ELR (cell line): ENCODE measurements around the gene FOXG1.

Experiments
- DNase-seq: peaks from one replicate; pipeline ENCODE4 v3.0.0-alpha.2; 2015; ENCODE audit warnings: low read depth

The FOXG1 gene

GRCh38 chr14:28762303-28762954 is 4.2 kb upstream of the FOXG1 start:
- DNase-seq, result no peak

- no peak for DNase-seq
Measured at GRCh38 chr14:28762955-28763326, 3.6 kb upstream of the FOXG1 start.

GRCh38 chr14:28763751-28764256 is 2.8 kb upstream of the FOXG1 start:
- no peak for DNase-seq

DNA sequence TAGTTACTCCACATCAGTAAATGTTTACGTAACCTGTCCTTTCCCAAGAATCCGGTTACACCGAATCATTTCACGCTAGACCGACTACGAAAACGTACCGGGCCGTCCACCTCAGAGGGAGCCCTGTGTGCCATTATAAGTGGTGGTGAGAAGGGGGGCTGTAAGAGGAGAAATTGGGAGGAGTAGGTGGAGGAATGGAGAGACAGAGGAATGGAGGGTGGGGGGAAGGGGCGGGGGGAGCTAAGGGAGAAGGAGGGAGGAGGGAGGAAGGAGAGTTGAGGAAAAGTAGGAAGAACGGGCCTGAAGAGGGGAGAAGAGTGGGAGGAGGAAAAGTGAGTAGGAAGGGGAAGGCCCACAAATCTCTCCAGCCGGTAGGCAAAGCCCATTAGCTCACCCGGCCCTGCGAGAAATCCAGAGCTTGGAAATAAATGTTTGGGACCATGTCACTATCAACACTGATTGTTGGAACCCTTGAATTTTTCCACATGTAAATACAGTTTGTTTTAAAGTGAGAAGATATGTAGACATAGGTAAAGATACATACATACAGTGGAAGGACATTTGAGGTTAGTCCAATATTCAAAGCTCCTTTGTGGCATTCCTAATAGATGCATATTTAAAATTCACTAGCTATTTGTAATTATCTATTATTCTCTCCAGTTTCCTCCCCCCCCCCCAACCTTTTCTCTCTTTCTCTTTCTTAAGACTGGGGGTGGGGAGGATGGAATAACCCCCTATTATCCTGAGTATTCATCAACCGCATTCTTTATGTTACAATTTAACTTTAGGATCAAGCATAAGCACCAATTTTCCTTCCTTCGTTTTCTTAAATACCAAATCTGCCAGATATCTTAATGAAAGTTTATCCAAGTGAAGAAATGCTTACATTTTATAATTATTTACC is 2.1 kb upstream of the FOXG1 start:
- DNase-seq, result no peak

- no peak for DNase-seq
Measured at GRCh38 chr14:28765169-28765830, 1.3 kb upstream of the FOXG1 start.

DNA sequence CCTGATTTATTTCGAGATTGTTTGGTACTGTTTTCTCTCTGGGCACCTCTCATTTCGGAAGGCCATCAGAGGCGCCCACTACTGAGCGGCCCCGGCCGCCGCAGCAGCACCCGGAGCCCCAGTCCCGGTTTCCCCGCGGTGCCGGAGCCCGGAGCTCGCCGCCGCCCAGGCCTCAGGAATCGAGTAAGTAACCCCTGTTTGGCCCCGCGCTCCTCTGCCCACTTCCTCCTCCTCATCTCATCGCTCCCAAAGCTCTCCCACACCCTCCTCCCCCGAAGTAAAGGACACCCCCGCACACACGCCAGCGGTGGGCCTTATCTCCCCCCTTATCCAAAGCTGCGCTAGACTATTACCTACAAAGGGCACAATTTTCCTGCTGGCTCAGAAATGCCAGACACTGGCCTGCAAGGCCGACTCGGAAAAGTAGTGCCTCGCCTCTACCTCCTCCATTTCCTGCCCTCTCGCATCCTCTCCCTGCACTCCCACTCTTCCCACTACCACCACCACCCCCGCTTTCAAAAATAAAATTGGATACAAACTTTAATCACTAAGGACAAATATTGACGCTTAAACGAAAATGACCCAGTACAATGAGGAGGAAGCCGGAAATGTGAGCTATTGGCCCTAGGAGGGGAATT is 637 bp upstream of the FOXG1 start:
- no peak for DNase-seq

- DNase-seq, result no peak
Measured at GRCh38 chr14:28767030-28767852, 654 bp downstream of the FOXG1 start.

DNA sequence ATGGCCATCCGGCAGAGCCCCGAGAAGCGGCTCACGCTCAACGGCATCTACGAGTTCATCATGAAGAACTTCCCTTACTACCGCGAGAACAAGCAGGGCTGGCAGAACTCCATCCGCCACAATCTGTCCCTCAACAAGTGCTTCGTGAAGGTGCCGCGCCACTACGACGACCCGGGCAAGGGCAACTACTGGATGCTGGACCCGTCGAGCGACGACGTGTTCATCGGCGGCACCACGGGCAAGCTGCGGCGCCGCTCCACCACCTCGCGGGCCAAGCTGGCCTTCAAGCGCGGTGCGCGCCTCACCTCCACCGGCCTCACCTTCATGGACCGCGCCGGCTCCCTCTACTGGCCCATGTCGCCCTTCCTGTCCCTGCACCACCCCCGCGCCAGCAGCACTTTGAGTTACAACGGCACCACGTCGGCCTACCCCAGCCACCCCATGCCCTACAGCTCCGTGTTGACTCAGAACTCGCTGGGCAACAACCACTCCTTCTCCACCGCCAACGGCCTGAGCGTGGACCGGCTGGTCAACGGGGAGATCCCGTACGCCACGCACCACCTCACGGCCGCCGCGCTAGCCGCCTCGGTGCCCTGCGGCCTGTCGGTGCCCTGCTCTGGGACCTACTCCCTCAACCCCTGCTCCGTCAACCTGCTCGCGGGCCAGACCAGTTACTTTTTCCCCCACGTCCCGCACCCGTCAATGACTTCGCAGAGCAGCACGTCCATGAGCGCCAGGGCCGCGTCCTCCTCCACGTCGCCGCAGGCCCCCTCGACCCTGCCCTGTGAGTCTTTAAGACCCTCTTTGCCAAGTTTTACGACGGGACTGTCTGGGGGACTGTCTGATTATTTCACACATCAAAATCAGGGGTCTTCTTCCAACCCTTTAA is 1.5 kb downstream of the FOXG1 start:
- no peak for DNase-seq

DNA sequence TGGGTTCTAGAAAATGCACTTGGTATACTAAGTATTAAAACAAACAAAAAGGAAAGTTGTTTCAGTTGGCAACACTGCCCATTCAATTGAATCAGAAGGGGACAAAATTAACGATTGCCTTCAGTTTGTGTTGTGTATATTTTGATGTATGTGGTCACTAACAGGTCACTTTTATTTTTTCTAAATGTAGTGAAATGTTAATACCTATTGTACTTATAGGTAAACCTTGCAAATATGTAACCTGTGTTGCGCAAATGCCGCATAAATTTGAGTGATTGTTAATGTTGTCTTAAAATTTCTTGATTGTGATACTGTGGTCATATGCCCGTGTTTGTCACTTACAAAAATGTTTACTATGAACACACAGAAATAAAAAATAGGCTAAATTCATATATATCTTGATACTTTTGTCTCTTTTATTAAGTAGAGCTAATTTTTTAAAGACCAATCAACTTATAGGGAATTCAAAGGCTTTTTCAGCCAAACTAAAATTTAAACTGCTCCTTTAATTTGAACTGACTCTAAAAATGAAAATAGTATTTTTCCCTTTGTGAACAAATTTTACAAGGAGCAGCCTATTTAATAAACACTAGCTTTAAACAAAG is 2.8 kb downstream of the FOXG1 start:
- no peak for DNase-seq

- DNase-seq, result no peak
Measured at GRCh38 chr14:28770061-28770460, 3.5 kb downstream of the FOXG1 start.

- DNase-seq, result no peak
Measured at GRCh38 chr14:28770630-28771029, 4.0 kb downstream of the FOXG1 start.

- no peak for DNase-seq
Measured at GRCh38 chr14:28771168-28771567, 4.6 kb downstream of the FOXG1 start.

GRCh38 chr14:28772613-28773012 is 6.0 kb downstream of the FOXG1 start:
- no peak for DNase-seq

- DNase-seq, result no peak
Measured at GRCh38 chr14:28773176-28773575, 6.6 kb downstream of the FOXG1 start.

GRCh38 chr14:28773861-28774691 is 7.5 kb downstream of the FOXG1 start:
- peak; percentile 72 for DNase-seq

GRCh38 chr14:28774764-28775735 is 8.5 kb downstream of the FOXG1 start:
- DNase-seq, result no peak

- DNase-seq, result no peak
Measured at GRCh38 chr14:28776482-28777266, 10.1 kb downstream of the FOXG1 start.
